Muscle of arm (tissue), 12 donors: ENCODE measurements around the gene CABCOCO1. TPM values are rescaled to one million over a fixed set of nuclear protein-coding genes. Genes with fewer than 3 reads are reported as not detected.
A peak's percentile ranks its signal among the peaks of the same experiment; 100 is the strongest.
"Not testable (repeated sequence)": the region's sequence is repeated elsewhere in the genome, so short reads cannot be mapped to it uniquely, and the experiment has no call there.

Source experiments
- DNase-seq: peaks from one replicate; pipeline ENCODE4 v3.0.0-alpha.2; 2013
- polyA plus RNA-seq, 12 donors: library from polyadenylated mRNA; unstranded; fragments of 120-200 nt; gene quantifications; one replicate each; pipeline ENCODE4 v1.2.1, GENCODE V29; 2013; ENCODE audit not compliant: insufficient read length in 12 of 12

CABCOCO1 gene
- polyA plus RNA-seq, 12 donors, result 0.24 to 2.8 (median 0.41) TPM; not detected in 3

DNA sequence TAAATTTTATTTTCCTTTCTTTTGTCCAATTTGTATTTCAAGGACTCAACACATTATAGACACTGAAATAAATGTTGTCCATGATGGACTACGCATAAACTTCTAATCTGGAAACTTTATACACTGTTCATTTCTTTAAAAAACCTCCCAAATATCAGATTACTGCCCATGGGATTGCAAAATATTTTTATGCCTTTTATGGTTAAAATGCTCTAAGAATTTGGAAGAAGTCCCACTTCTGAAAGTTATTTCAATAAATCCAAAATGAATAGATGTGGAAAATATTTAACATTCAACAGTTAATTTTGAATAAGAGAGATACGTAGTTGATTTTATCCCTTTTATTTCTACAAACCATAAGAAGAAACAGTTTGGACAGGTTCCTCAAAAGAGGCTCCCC is 46.1 kb downstream of the CABCOCO1 start:
- no peak for DNase-seq

DNA sequence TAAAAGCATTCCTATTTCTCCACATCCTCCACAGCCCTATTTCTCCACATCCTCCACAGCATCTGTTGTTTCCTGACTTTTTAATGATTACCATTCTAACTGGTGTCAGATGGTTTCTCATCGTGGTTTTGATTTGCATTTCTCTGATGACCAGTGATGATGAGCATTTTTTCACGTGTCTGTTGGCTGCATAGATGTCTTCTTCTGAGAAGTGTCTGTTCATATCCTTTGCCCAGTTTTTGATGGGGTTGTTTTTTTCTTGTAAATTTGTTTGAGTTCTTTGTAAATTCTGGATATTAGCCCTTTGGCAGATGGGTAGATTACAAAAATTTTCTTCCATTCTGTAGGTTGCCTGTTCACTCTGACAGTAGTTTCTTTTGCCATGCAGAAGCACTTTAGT is 49.4 kb downstream of the CABCOCO1 start:
- DNase-seq, result not testable (repeated sequence)

- not testable (repeated sequence) for DNase-seq
Observed at GRCh38 chr10:61719475-61719874, 56.7 kb downstream of the CABCOCO1 start.

- no peak for DNase-seq
Observed at GRCh38 chr10:61719906-61720305, 57.2 kb downstream of the CABCOCO1 start.

DNA sequence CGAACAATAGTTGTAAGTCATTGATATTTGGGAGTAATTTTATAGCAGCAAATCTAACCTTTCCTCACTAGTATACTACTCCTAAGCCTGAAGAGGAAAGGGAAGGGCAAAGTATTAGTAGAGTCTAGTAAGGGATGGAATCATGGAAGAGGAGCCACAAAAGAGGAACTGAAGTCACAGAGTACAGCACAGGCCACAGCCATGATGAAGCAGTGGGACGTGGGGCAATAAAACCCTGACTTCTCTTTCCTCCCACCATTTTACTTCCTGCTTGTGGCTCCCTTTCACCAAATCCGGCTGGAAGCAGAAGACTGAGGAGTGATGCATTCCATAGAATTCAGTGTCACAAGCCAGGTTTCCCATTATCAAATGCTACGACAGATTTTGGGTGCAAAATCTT is 58.7 kb downstream of the CABCOCO1 start:
- DNase-seq, result no peak

DNA sequence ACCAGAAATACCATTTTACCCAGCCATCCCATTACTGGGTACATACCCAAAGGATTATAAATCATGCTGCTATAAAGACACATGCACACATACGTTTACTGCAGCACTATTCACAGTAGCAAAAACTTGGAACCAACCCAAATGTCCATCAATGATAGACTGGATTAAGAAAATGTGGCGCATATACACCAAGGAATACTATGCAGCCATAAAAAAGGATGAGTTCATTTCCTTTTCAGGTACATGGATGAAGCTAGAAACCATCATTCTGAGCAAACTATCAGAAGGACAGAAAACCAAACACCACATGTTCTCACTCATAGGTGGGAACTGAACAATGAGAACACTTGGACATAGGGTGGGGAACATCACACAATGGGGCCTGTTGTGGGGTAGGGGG is 62.5 kb downstream of the CABCOCO1 start:
- not testable (repeated sequence) for DNase-seq

GRCh38 chr10:61729596-61729995 is 66.9 kb downstream of the CABCOCO1 start:
- DNase-seq, result no peak

- DNase-seq, result no peak
Observed at GRCh38 chr10:61730671-61731070, 67.9 kb downstream of the CABCOCO1 start.

DNA sequence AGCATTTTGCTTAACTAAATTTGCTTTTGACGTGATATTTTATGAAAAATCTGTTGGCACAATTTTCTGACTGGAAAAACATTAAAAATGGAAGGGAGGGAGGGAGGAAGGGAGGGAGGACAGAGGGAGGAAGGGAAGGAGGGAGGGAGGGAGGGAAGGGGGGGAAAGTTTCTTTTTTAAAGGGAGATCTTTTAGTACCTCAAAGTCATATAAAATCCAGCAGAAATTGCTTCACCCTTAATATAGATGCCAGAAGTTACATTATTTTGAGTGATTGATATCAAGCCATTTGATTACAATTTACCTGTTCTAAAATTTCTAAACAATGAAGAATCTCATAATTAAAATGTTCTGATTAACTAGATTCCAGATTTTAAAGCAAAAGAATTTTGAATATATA is 68.9 kb downstream of the CABCOCO1 start:
- DNase-seq, result no peak

GRCh38 chr10:61732629-61733278 is 70.0 kb downstream of the CABCOCO1 start:
- DNase-seq, result no peak

- DNase-seq, result peak; percentile 53
Observed at GRCh38 chr10:61733358-61733940, 70.7 kb downstream of the CABCOCO1 start.

- no peak for DNase-seq
Observed at GRCh38 chr10:61735882-61736281, 73.2 kb downstream of the CABCOCO1 start.

DNA sequence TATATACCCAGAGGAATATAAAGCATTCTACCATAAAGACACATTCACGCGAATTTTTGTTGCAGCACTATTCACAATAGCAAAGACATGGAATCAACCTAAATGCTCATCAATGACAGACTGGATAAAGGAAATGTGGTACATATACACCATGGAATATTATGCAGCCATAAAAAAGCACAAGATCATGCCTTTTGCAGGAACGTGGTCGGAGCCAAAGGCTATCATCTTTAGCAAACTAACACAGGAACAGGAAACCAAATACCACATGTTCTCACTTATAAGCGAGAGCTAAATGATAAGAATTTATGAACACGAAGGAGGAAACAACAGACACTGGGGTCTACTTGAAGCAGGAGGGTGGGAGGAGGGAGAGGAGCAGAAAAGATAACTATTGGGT is 74.7 kb downstream of the CABCOCO1 start:
- DNase-seq, result not testable (repeated sequence)

DNA sequence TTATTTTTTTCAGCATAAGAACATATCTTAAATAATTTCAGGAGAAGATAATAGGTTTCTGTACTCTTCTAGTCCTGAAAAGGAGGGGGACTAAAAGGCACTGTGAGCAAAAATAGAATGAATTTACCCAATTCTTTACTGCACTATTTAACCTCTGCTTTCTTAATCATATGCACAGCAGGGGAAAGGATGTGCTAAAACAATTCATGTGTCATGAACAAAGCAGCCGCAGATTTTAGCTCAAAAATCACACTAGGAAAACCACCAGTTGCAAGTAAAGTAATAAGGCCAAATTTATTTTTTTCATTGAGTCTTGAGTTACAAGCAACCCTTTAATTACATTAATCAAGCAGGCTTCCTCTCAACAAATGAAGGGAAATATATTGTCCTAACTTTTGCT is 80.1 kb downstream of the CABCOCO1 start:
- no peak for DNase-seq

DNA sequence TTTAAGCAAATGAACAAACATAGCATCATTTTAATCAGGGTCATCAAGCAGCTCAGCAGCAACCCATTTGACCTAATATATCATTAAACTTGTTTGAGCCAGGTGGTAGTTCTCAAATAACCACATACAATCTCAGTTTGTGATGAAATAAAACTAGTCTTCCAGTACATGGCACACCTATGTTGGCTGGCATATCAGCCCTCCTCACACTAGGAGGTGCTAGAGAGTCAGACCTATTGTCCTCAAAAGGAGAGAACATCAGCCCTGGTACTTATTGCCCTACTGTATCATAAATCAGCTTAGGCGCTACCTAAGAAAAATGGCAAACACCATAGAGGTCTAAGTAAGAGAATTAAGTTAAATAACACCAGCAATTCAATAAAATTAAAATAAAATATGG is 81.7 kb downstream of the CABCOCO1 start:
- no peak for DNase-seq

- DNase-seq, result no peak
Observed at GRCh38 chr10:61746377-61746776, 83.6 kb downstream of the CABCOCO1 start.

DNA sequence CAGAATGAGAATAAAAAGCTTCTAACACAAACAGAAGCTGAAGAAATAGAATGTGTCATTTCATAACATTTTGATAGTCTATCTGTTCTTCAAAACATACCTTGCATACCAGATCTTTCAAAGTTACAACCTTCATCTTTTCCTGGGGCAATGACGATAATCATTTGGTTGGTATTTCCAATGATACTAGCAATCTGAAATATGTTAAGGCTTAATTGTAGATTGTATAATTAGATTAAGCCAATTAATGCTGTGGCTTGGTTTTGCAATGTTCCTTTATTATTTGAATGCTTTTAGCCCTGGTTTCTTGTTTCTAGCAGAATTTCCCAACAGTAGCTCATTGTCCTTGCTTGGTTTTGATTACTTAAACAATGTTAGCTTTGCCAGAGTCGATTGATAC is 84.6 kb downstream of the CABCOCO1 start:
- no peak for DNase-seq

DNA sequence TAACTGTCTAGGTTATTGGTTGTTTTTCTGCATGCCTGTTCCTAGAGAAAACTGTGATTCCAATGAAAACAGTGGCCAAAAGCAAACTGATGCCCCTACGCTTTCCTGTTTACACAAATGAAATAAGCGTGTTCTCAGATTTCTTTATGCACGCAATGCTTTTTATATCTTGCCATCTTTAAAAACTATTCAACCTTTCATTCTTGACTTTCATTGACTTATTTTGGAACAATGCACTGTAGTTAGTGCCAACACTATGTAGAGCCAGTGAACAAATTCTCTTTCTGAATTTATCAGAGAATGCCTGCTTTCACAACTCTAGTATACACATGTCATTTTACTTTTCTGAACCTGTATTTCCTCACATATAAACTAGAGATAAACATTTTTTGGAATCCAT is 86.6 kb downstream of the CABCOCO1 start:
- DNase-seq, result no peak

- peak; percentile 17 for DNase-seq
Observed at GRCh38 chr10:61750943-61751471, 88.3 kb downstream of the CABCOCO1 start.

GRCh38 chr10:61751599-61751998 is 88.9 kb downstream of the CABCOCO1 start:
- no peak for DNase-seq

DNA sequence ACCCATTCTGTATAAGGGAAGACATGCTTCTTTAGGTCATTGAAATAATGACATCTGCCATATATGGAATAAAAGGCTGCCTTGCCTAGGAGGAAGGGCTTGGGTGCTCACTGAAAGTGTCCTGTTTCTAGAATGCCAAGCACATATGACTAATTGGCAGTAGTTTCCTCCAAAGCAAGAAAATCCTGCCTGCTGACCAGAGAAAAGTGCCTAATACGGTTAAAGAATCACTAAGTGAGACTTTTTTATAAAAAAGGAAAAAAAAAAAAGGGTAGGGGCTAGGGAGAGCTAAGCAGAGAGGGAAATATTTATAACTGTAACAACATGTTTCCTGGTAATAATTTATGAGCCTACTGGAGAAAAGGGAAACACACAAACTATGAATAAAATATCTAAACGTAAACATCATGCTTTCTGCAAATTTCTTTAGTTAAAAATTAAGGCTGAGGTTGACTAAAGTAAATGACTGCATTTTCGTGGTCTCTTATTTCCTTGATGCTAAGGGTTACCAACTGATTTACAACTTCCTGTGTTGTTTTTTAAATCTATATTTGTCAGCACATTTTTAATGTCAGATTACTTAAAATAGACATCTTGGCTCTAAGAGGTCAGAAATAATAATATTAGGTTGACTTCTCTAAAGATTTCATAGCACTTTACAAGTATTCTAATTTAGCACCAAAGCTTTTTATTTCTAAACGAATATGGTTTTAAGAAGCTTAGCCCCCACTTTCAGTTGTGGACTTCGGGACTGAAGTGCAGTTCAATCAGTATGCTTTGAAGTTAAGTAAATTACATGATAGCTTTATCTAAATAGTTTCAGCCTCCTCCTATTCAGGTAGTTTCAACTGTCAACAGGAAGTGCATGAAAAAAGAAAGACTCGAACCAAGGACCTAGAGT is 89.6 kb downstream of the CABCOCO1 start:
- no peak for DNase-seq

- DNase-seq, result no peak
Observed at GRCh38 chr10:61753453-61753852, 90.7 kb downstream of the CABCOCO1 start.
